Measurements from ENCODE around the gene INHBE.
"Not testable (repeated sequence)": the region's sequence is repeated elsewhere in the genome, so short reads cannot be mapped to it uniquely, and the experiment has no call there.

INHBE gene

GRCh38 chr12:57498132-57498502 lies 43.0 kb downstream of the INHBE start:
- DNase-seq = no peak

- no peak for DNase-seq
These were observed 43.5 kb downstream of the INHBE start for GRCh38 chr12:57498571-57498970.

- no peak for DNase-seq
These were observed 45.1 kb downstream of the INHBE start for GRCh38 chr12:57500213-57500612.

- not testable (repeated sequence) for DNase-seq
These were observed 47.3 kb downstream of the INHBE start for GRCh38 chr12:57502311-57502969.

GRCh38 chr12:57506541-57506940 lies 51.4 kb downstream of the INHBE start:
- DNase-seq = not testable (repeated sequence)
